Fibroblast of lung (primary cell): ENCODE measurements around the gene KRTAP6-2.

Source experiments
- EZH2 ChIP-seq: IDR thresholded peaks from 2 replicates; pipeline ENCODE4 v1.5.1; 2012; ENCODE audit warnings: low read length, control low read depth, mild to moderate bottlenecking; ENCODE audit errors: missing control alignments
- TF ChIP-seq, protein P1 (sequence below), 2 donors: IDR thresholded peaks in 1 of 2; conservative IDR thresholded peaks in 1 of 2; 1 replicate in 1 of 2; 2 replicates in 1 of 2; pipeline ENCODE4 v1.5.1; 2011 to 2012; ENCODE audit warnings: low read length in 2 of 2, control low read depth in 1 of 2, inconsistent platforms in 1 of 2, low read depth in 1 of 2, mild to moderate bottlenecking in 1 of 2

DNA sequence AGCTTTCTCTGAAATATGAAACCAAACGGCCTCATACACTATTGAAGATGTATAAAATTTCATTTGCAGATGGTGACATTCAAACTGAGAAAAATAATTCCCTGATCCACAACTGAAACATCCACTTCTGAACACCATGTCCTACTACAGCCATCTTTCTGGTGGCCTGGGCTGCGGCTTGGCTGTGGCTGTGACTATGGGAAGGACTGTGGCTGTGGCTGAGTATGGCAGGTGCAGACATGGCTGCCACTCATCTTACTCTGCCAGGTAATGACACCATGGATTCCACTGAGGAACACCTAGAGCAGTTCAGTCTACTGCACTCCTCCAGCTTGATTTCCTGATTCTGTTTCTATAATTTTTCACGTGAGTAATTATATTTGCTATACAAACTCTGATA, 21.8 kb upstream of the KRTAP6-2 start, which contains the start of gene KRTAP20-4:
- no peak for TF ChIP-seq EZH2
- TF ChIP-seq, protein P1, sequence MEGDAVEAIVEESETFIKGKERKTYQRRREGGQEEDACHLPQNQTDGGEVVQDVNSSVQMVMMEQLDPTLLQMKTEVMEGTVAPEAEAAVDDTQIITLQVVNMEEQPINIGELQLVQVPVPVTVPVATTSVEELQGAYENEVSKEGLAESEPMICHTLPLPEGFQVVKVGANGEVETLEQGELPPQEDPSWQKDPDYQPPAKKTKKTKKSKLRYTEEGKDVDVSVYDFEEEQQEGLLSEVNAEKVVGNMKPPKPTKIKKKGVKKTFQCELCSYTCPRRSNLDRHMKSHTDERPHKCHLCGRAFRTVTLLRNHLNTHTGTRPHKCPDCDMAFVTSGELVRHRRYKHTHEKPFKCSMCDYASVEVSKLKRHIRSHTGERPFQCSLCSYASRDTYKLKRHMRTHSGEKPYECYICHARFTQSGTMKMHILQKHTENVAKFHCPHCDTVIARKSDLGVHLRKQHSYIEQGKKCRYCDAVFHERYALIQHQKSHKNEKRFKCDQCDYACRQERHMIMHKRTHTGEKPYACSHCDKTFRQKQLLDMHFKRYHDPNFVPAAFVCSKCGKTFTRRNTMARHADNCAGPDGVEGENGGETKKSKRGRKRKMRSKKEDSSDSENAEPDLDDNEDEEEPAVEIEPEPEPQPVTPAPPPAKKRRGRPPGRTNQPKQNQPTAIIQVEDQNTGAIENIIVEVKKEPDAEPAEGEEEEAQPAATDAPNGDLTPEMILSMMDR (conservative IDR thresholded peaks at IDR 0.05 in 1 of 2, IDR thresholded peaks at IDR 0.05 in 1 of 2; ENCODE audit: low read depth in 1 of 2, low read length in 2 of 2): no peak
